NB4 (cell line): ENCODE data around the gene ANG.

ENCODE experiments used
- DNase-seq: peaks from one replicate; pipeline ENCODE4 v3.0.0; 2010; ENCODE audit warnings: low read depth
- H3K4me3 ChIP-seq: one replicate; pipeline ENCODE4 v1.5.1; 2011; ENCODE audit warnings: mild to moderate bottlenecking, low read depth, low read length, moderate library complexity
- CTCF ChIP-seq: IDR thresholded peaks from one replicate; pipeline ENCODE4 v1.5.1; 2012; ENCODE audit warnings: low read depth, low read length
- MAX ChIP-seq: IDR thresholded peaks from 2 replicates; pipeline ENCODE4 v1.6.1; 2011; ENCODE audit warnings: low read depth, low read length
- MYC ChIP-seq: IDR thresholded peaks from 2 replicates; pipeline ENCODE4 v1.6.1; 2011; ENCODE audit warnings: low read depth, low read length
- POLR2A ChIP-seq: IDR thresholded peaks from 2 replicates; pipeline ENCODE4 v1.6.1; 2011; ENCODE audit warnings: mild to moderate bottlenecking; ENCODE audit not compliant: insufficient read length; ENCODE audit errors: extremely low read depth

The ANG gene

GRCh38 chr14:20683891-20684661 lies 4.5 kb upstream of the ANG start, which contains the start of gene RNASE4:
RNASE4 (plus strand) TSS chr14:20684560; CDS start chr14:20699372, 14,812 bp downstream.
- DNase-seq = peak; percentile 87
- H3K4me3 ChIP-seq = peak within 1 kb of the TSS; percentile 66
- peak; percentile 25 for TF ChIP-seq POLR2A
- TF ChIP-seq MYC = no peak
- no peak for TF ChIP-seq CTCF
- no peak; the same call in 1 of the 2 replicates for TF ChIP-seq MAX

- no peak for TF ChIP-seq MAX
- no peak for TF ChIP-seq POLR2A
- no peak for TF ChIP-seq MYC
- no peak for TF ChIP-seq CTCF
- DNase-seq = peak; percentile 26
- H3K4me3 ChIP-seq = peak overlapping the region; percentile 66
These were observed 3.7 kb upstream of the ANG start for GRCh38 chr14:20684662-20685456.

- TF ChIP-seq MAX (no peak), CTCF (no peak), MYC (no peak), POLR2A (no peak)
- DNase-seq = no peak
- no peak overlapping the region for H3K4me3 ChIP-seq
These were observed 2.0 kb upstream of the ANG start for GRCh38 chr14:20686386-20687143.

- no peak for DNase-seq
- TF ChIP-seq POLR2A = no peak
- no peak for TF ChIP-seq MYC
- no peak for TF ChIP-seq CTCF
- no peak for TF ChIP-seq MAX
- no peak overlapping the region for H3K4me3 ChIP-seq
These were observed 1.0 kb upstream of the ANG start for GRCh38 chr14:20687362-20688166.
